SK-MEL-5 (cell line): ENCODE data around the gene SELP. TPM values are rescaled to one million over a fixed set of nuclear protein-coding genes. Genes with fewer than 3 reads are reported as not detected.

Experiments used
- DNase-seq: peaks from one replicate; pipeline ENCODE4 v3.0.0-alpha.2; 2016; ENCODE audit warnings: low read depth, low spot score
- in situ Hi-C: cut with HindIII; loops from 2 replicates; pipeline ENCODE4 v1.10.0; 2016; ENCODE audit warnings: low sequenced_read_pairs, high pct_unique_total_duplicates, low pct_unique_long_range_greater_than_20kb
- total RNA-seq: library from RNA; depleted of rRNA; stranded (reverse); fragments of >200 nt; shearing (Covaris generic); gene quantifications from 2 replicates; pipeline ENCODE4 v1.2.3, GENCODE V29; 2014

Gene SELP
- total RNA-seq, 1 experiment from 2014 or later = not detected

GRCh38 chr1:169586395-169587255 lies 43.3 kb downstream of the SELP start, which contains the start of gene F5:
Gene F5, minus strand, starts transcription at chr1:169586481. Its CDS starts 95 bp downstream, at chr1:169586386.
- in situ Hi-C loops = no loop called here
- peak; percentile 67 for DNase-seq

- DNase-seq = no peak
- in situ Hi-C loops = no loop called here
These were observed 43.9 kb downstream of the SELP start for GRCh38 chr1:169586067-169586394.

- in situ Hi-C loops = no loop called here
These were observed 44.7 kb downstream of the SELP start for GRCh38 chr1:169585181-169585580.

GRCh38 chr1:169584483-169585144 lies 45.3 kb downstream of the SELP start:
- DNase-seq = no peak
- in situ Hi-C loops = no loop called here

More at GRCh38 chr1:169585181-169585580, 44.7 kb downstream of the SELP start:
- no peak for DNase-seq

GRCh38 chr1:169577981-169578738 lies 51.8 kb downstream of the SELP start:
- in situ Hi-C loops = no loop called here
- DNase-seq = no peak

GRCh38 chr1:169576935-169577331 lies 53.0 kb downstream of the SELP start:
- in situ Hi-C loops = no loop called here
- no peak for DNase-seq

- in situ Hi-C loops = no loop called here
- no peak for DNase-seq
These were observed 53.5 kb downstream of the SELP start for GRCh38 chr1:169576241-169576934.

- in situ Hi-C loops = no loop called here
- no peak for DNase-seq
These were observed 55.6 kb downstream of the SELP start for GRCh38 chr1:169574336-169574735.

GRCh38 chr1:169572187-169572586 lies 57.7 kb downstream of the SELP start:
- in situ Hi-C loops = no loop called here

GRCh38 chr1:169571450-169571849 lies 58.5 kb downstream of the SELP start:
- in situ Hi-C loops = no loop called here
- no peak for DNase-seq

More at GRCh38 chr1:169572187-169572586, 57.7 kb downstream of the SELP start:
- DNase-seq = no peak

GRCh38 chr1:169570172-169570574 lies 59.8 kb downstream of the SELP start:
- DNase-seq = no peak
- in situ Hi-C loops = no loop called here

- in situ Hi-C loops = no loop called here
- peak; percentile 66 for DNase-seq
These were observed 61.4 kb downstream of the SELP start for GRCh38 chr1:169568497-169568896.

- in situ Hi-C loops = no loop called here
- no peak for DNase-seq
These were observed 64.3 kb downstream of the SELP start for GRCh38 chr1:169565335-169566271.

GRCh38 chr1:169563650-169564049 lies 66.3 kb downstream of the SELP start:
- in situ Hi-C loops = no loop called here
- DNase-seq = no peak

GRCh38 chr1:169563019-169563615 lies 66.8 kb downstream of the SELP start:
- no peak for DNase-seq
- in situ Hi-C loops = no loop called here

- in situ Hi-C loops = no loop called here
- no peak for DNase-seq
These were observed 68.2 kb downstream of the SELP start for GRCh38 chr1:169561692-169562091.
